GM21786 (cell line): ENCODE data around the gene ADAMTSL3.

Experiments
- ATAC-seq: cut with Tn5 transposase; IDR thresholded peaks from one replicate; pipeline ENCODE4 v1.9.1; 2021; ENCODE audit not compliant: unreplicated experiment

The ADAMTSL3 gene

GRCh38 chr15:83816124-83816883 is 162.4 kb downstream of the ADAMTSL3 start:
- no peak for ATAC-seq

GRCh38 chr15:83818591-83818990 is 164.7 kb downstream of the ADAMTSL3 start:
- ATAC-seq: no peak

- ATAC-seq: no peak
These were observed 176.5 kb downstream of the ADAMTSL3 start for GRCh38 chr15:83830381-83830780.

- no peak for ATAC-seq
These were observed 179.6 kb downstream of the ADAMTSL3 start for GRCh38 chr15:83833569-83833968.

- ATAC-seq: no peak
These were observed 181.6 kb downstream of the ADAMTSL3 start for GRCh38 chr15:83835479-83835878.

GRCh38 chr15:83837945-83838571 is 184.1 kb downstream of the ADAMTSL3 start:
- no peak for ATAC-seq

GRCh38 chr15:83838763-83839162 is 184.8 kb downstream of the ADAMTSL3 start:
- no peak for ATAC-seq

- ATAC-seq: no peak
These were observed 188.4 kb downstream of the ADAMTSL3 start for GRCh38 chr15:83842281-83842680.

GRCh38 chr15:83843471-83843871 is 189.5 kb downstream of the ADAMTSL3 start:
- no peak for ATAC-seq

GRCh38 chr15:83844742-83845141 is 190.8 kb downstream of the ADAMTSL3 start:
- ATAC-seq: no peak

- no peak for ATAC-seq
These were observed 191.3 kb downstream of the ADAMTSL3 start for GRCh38 chr15:83845230-83845629.

- no peak for ATAC-seq
These were observed 192.9 kb downstream of the ADAMTSL3 start for GRCh38 chr15:83846847-83847246.

- ATAC-seq: no peak
These were observed 194.6 kb downstream of the ADAMTSL3 start for GRCh38 chr15:83848315-83849050.

- ATAC-seq: no peak
These were observed 196.1 kb downstream of the ADAMTSL3 start for GRCh38 chr15:83850015-83850414.

- no peak for ATAC-seq
These were observed 196.8 kb downstream of the ADAMTSL3 start for GRCh38 chr15:83850501-83851245.

- ATAC-seq: no peak
These were observed 199.3 kb downstream of the ADAMTSL3 start for GRCh38 chr15:83853232-83853631.

GRCh38 chr15:83854321-83854720 is 200.4 kb downstream of the ADAMTSL3 start:
- ATAC-seq: no peak

GRCh38 chr15:83854950-83855707 is 201.2 kb downstream of the ADAMTSL3 start:
- no peak for ATAC-seq

- no peak for ATAC-seq
These were observed 202.0 kb downstream of the ADAMTSL3 start for GRCh38 chr15:83855956-83856355.

- ATAC-seq: no peak
These were observed 205.0 kb downstream of the ADAMTSL3 start for GRCh38 chr15:83858820-83859505.
